Measurements from ENCODE around the gene ZNF556. TPM values are rescaled to one million over a fixed set of nuclear protein-coding genes. Genes with fewer than 3 reads are reported as not detected.

The ZNF556 gene
- total RNA-seq, result under 0.01 TPM in 1 of 2 replicates, not detected in the other

GRCh38 chr19:2867025-2867991 is at the start of gene ZNF556:
TSS of gene ZNF556 (plus strand) at chr19:2867335. CDS start at chr19:2867422, 87 bp downstream.

DNA sequence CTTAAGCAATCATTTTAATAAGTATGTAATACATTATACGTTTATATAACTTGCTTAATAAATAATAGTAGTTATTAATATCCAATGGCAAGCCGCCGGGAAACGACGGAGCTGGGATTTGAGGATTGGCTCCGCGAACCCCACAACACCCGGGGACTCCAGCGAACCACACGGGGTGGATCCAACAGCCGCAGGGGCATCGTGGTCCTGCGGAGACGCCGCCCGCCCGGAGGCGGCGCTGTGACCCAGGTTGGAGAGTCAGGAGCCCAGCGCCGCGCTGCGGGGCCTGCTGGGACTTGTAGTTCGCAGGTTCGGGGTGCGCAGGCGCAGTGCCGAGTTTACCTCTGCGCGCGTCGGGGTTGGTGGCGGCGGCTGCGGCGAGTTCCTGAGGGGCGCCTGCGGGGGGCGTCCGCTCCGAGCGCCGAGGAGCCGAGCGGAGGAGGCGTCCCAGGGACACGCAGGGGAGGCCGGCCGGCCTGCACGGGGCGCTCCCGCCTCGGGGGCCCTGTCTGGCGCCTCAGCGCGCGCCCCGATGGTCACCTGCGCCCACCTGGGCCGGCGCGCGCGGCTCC is 47.5 kb upstream of the ZNF556 start, which contains the start of gene ZNF554:
ZNF554 (plus strand) TSS at position 329 of the 572 bp plus-strand sequence; CDS start at position 533, 204 bp downstream.

GRCh38 chr19:2840794-2841791 is 26.0 kb upstream of the ZNF556 start, which contains the start of gene ZNF555:
TSS of gene ZNF555 (plus strand) at chr19:2841475. CDS start at chr19:2841573, 98 bp downstream.

GRCh38 chr19:2900296-2901252 is 33.4 kb downstream of the ZNF556 start, which contains the start of gene ZNF57:
TSS of gene ZNF57 (plus strand) at chr19:2900928. CDS start at chr19:2901046, 118 bp downstream.

Other genes with a start within 250 kb of the ZNF556 start
- 0.58 and 0.68 TPM in 2 replicates for gene GNG7, start 164.6 kb upstream of the ZNF556 start, total RNA-seq
- 3.7 and 9.1 TPM in 2 replicates for gene DIRAS1, start 146.0 kb upstream of the ZNF556 start, total RNA-seq
- gene SLC39A3, start 127.3 kb upstream of the ZNF556 start, total RNA-seq, result 33.2 and 40.5 TPM in 2 replicates
- 48.1 and 51.0 TPM in 2 replicates for gene SGTA, start 84.1 kb upstream of the ZNF556 start, total RNA-seq
- 53.5 and 76.2 TPM in 2 replicates for gene THOP1, start 81.8 kb upstream of the ZNF556 start, total RNA-seq
- 3.0 and 3.1 TPM in 2 replicates for gene ZNF554, start 47.5 kb upstream of the ZNF556 start, total RNA-seq
- 4.0 and 6.6 TPM in 2 replicates for gene ZNF555, start 25.9 kb upstream of the ZNF556 start, total RNA-seq
- 3.1 and 4.1 TPM in 2 replicates for gene ZNF57, start 33.6 kb downstream of the ZNF556 start, total RNA-seq
- 0.43 and 1.9 TPM in 2 replicates for gene ZNF77, start 77.6 kb downstream of the ZNF556 start, total RNA-seq
- gene TLE6, start 110.2 kb downstream of the ZNF556 start, total RNA-seq, result 1.6 TPM in 1 of 2 replicates, not detected in the other
- gene TLE2, start 161.9 kb downstream of the ZNF556 start, total RNA-seq, result 11.7 and 13.1 TPM in 2 replicates
- 229 and 330 TPM in 2 replicates for gene TLE5, start 195.2 kb downstream of the ZNF556 start, total RNA-seq
- 43.2 and 66.9 TPM in 2 replicates for gene GNA11, start 227.0 kb downstream of the ZNF556 start, total RNA-seq